SU-DHL-6 (cell line): Measurements from ENCODE around the gene GRAMD1B.

ENCODE experiments used
- EZH2phosphoT487 ChIP-seq: fragments of 200-600 bp; sonication (generic), shearing (Covaris generic); conservative IDR thresholded peaks from 2 replicates; pipeline ENCODE4 v1.6.1; 2018; ENCODE audit warnings: mild to moderate bottlenecking, antibody characterized with exemption, low read length, moderate library complexity, mixed read lengths
- TF ChIP-seq, protein P1 (sequence below): fragments of 200-600 bp; sonication (generic); IDR thresholded peaks from one replicate; pipeline ENCODE4 v1.5.1; 2017; ENCODE audit warnings: antibody characterized with exemption, mild to moderate bottlenecking, low read length, moderate library complexity; ENCODE audit not compliant: insufficient read depth, poor library complexity, severe bottlenecking

DNA sequence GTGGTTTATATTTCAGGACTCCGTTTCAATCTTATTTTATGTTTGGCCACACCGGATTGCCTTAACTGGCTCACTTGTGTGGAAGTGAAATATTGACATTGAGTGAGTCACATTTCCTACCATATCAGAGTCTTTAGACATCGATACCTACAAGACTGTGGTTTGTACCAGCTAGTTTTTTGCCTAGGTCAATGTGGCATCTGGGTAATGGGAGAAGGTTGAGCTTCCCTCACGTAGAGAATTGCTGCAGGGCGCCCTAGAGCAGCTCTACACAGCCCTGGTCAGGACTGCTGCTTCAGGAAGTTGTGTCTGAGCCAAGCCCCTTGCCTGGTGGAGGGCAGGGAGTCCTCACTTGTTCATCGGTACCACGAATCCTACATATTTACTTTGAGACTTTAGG, 1.6 kb downstream of the GRAMD1B start:
- TF ChIP-seq, protein P1, sequence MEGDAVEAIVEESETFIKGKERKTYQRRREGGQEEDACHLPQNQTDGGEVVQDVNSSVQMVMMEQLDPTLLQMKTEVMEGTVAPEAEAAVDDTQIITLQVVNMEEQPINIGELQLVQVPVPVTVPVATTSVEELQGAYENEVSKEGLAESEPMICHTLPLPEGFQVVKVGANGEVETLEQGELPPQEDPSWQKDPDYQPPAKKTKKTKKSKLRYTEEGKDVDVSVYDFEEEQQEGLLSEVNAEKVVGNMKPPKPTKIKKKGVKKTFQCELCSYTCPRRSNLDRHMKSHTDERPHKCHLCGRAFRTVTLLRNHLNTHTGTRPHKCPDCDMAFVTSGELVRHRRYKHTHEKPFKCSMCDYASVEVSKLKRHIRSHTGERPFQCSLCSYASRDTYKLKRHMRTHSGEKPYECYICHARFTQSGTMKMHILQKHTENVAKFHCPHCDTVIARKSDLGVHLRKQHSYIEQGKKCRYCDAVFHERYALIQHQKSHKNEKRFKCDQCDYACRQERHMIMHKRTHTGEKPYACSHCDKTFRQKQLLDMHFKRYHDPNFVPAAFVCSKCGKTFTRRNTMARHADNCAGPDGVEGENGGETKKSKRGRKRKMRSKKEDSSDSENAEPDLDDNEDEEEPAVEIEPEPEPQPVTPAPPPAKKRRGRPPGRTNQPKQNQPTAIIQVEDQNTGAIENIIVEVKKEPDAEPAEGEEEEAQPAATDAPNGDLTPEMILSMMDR = no peak
- no peak for TF ChIP-seq EZH2phosphoT487
